Activated CD4-positive, CD25-positive, alpha-beta regulatory T cell (primary cell): Measurements from ENCODE around the gene SLC4A7.

Experiments used
- DNase-seq, 4 experiments: peaks; one replicate each; lab custom pipeline; 2025; lab: John Stamatoyannopoulos, UW

The SLC4A7 gene

GRCh38 chr3:27325419-27325818, 158.8 kb downstream of the SLC4A7 start:
- no peak for DNase-seq

DNA sequence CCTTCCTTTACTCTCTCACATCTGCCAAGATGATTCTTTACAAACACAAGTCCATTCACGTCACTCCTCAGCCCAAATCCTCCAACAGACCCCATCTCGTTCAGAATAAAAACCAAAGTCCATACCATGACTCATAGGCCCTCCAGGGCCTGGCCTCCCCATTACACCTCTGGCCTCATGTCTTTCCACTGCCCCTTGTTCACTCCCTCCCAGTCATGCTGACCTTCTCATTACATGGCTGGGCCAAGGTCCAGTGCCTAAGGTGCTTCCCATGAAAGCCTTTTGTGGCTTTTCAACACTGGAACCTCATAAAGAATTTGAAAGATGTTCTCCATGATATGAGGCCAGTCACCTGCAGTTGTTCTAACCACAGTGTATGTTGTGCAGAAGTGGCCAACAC, 159.5 kb downstream of the SLC4A7 start:
- DNase-seq = no peak

- no peak for DNase-seq
Measured at GRCh38 chr3:27323087-27323570, 161.1 kb downstream of the SLC4A7 start.
